ENCODE measurements around the gene RNF5.

The RNF5 gene

DNA sequence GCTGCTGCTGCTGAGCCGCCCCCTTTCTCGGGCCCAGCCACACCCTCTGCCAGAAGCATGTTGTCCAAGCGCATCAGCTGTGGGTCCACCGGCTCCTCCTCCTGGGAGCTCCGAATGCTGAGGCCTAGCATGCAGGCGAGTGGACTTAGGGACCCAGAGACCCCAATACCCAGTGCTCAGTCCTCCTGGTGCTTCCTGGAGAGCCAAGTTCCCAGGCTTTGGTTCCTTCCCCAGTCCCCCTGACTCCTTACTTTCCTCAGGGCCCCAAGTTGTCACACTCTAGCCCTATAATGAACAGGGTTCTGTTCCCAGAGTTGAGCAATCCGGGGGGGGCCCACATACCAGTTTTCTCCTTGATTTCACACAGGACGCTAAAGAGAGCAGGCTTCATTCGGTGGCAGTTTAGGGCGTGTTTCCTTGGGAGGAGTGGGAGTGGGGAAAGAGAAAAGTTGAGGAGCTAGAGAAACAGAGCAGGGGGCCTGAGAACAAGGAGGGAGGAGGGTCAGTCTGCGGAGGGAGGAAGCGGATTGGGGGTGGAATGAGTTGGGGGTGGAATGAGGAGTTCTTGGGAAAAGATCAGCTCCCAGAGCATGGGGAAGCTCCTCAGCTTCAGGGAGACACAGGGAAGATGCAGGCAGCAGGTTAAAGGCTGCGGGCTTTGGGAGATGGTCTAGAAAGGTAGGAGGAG, 10.3 kb downstream of the RNF5 start:
- peaks cover 7% of the 10 kb centered on the region; the same call in 1 of the 2 replicates for H3F3A ChIP-seq (ENCODE audit: insufficient read depth, low read length)
- no peaks in the 10 kb centered on the region for H3K9me3 ChIP-seq (replicated peaks; ENCODE audit: insufficient read depth, low read length)
- H3K4me1 ChIP-seq (ENCODE audit: low read length) = peaks cover 19% of the 10 kb centered on the region
- H3K4me3 ChIP-seq (ENCODE audit: low read length) = peak overlapping the region; percentile 58; the same call in 1 of the 2 replicates
- peak overlapping the region; percentile 76; the same call in 1 of the 2 replicates for H3K9ac ChIP-seq (ENCODE audit: low read length)
- H3K27ac ChIP-seq (ENCODE audit: low read length) = no peak overlapping the region
- H3K36me3 ChIP-seq (replicated peaks; ENCODE audit: insufficient read depth, low read length) = no peaks in the 10 kb centered on the region
- H3K9me2 ChIP-seq (replicated peaks; ENCODE audit: insufficient read depth, low read length) = no peaks in the 10 kb centered on the region
- no peaks in the 10 kb centered on the region for H3K27me3 ChIP-seq (replicated peaks; ENCODE audit: insufficient read depth, low read length)
- H4K20me1 ChIP-seq (ENCODE audit: insufficient read depth, low read length) = no peaks in the 10 kb centered on the region
- peaks cover 32% of the 10 kb centered on the region for H3K79me2 ChIP-seq (ENCODE audit: low read length)
- H2AFZ ChIP-seq (ENCODE audit: low read length) = no peak overlapping the region
- H3K4me2 ChIP-seq (ENCODE audit: low read depth, low read length) = peak overlapping the region; percentile 97; the same call in 1 of the 2 replicates
- no peak for DNase-seq
- TF ChIP-seq, protein P1, sequence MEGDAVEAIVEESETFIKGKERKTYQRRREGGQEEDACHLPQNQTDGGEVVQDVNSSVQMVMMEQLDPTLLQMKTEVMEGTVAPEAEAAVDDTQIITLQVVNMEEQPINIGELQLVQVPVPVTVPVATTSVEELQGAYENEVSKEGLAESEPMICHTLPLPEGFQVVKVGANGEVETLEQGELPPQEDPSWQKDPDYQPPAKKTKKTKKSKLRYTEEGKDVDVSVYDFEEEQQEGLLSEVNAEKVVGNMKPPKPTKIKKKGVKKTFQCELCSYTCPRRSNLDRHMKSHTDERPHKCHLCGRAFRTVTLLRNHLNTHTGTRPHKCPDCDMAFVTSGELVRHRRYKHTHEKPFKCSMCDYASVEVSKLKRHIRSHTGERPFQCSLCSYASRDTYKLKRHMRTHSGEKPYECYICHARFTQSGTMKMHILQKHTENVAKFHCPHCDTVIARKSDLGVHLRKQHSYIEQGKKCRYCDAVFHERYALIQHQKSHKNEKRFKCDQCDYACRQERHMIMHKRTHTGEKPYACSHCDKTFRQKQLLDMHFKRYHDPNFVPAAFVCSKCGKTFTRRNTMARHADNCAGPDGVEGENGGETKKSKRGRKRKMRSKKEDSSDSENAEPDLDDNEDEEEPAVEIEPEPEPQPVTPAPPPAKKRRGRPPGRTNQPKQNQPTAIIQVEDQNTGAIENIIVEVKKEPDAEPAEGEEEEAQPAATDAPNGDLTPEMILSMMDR (IDR thresholded peaks at IDR 0.05; ENCODE audit: low read length) = no peak
- no peak for TF ChIP-seq EZH2phosphoT487 (IDR thresholded peaks at IDR 0.05; ENCODE audit: low read length)
- no peak for TF ChIP-seq EZH2 (optimal IDR thresholded peaks at IDR 0.05; ENCODE audit: low read depth, low read length)

DNA sequence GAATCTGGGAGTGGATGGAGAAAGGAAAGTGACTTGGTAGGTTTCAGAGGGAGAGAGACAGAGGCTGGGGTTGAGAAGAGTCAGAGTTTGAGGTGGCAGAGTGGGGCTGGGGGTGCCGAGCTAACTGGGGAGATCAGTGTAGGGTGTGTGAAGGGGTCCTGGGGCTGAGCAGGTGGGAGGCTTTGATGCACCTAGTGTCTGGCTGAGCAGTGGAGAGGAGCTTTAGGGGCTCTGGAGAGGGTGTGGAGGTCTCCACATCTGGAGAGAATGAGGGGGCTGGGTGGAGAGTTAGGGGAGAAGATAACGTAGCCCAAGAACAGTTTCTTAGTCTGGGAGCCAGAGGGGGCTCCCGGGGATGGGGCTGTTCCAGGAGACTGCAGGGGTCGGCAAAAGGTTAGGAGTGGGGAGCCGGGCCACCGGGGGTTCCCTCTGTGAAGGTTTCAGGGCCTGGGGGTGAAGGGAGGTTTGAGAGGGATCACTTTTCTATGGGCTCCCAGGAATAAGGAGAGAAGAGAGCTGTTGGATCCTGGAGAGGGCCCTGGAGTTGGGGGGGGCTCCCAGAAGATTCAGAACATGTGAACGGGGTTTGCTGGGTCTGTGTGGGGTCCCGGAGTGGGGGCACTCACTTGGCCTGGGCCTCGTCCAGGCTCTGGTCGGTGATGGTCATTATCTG, 11.0 kb downstream of the RNF5 start:
- no peaks in the 10 kb centered on the region for H3K27me3 ChIP-seq (replicated peaks; ENCODE audit: insufficient read depth, low read length)
- no peaks in the 10 kb centered on the region for H3K9me3 ChIP-seq (replicated peaks; ENCODE audit: insufficient read depth, low read length)
- no peak overlapping the region for H2AFZ ChIP-seq (ENCODE audit: low read length)
- no peaks in the 10 kb centered on the region for H3K36me3 ChIP-seq (replicated peaks; ENCODE audit: insufficient read depth, low read length)
- DNase-seq = no peak
- peak overlapping the region; percentile 58 for H3K4me3 ChIP-seq (ENCODE audit: low read length)
- H3K9ac ChIP-seq (ENCODE audit: low read length) = peak overlapping the region; percentile 76
- peaks cover 22% of the 10 kb centered on the region for H3K4me1 ChIP-seq (ENCODE audit: low read length)
- peak overlapping the region; percentile 97 for H3K4me2 ChIP-seq (ENCODE audit: low read depth, low read length)
- H3K27ac ChIP-seq (ENCODE audit: low read length) = no peak overlapping the region
- TF ChIP-seq, protein P1 (IDR thresholded peaks at IDR 0.05; ENCODE audit: low read length) = no peak
- peaks cover 32% of the 10 kb centered on the region for H3K79me2 ChIP-seq (ENCODE audit: low read length)
- no peaks in the 10 kb centered on the region for H3K9me2 ChIP-seq (replicated peaks; ENCODE audit: insufficient read depth, low read length)
- H3F3A ChIP-seq (ENCODE audit: insufficient read depth, low read length) = peaks cover 12% of the 10 kb centered on the region; the same call in 1 of the 2 replicates
- no peaks in the 10 kb centered on the region for H4K20me1 ChIP-seq (ENCODE audit: insufficient read depth, low read length)

DNA sequence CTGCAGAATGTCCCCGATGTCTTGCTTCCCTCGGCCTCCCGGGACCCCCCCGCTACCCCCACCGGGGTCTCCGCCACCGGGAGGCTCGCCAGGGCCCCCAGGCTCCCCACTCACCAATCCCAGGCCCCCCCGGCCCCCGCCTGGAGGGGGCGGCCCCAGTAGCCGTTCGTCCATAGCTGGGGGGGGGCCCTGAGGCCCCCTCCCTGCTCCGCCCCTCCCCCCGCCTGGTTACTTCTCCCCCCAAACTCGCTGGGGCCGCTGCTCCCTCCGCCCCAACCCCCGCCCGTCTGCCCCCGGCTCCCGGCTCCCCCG, 11.5 kb downstream of the RNF5 start:
- Histone ChIP-seq H3K9me2 (replicated peaks; ENCODE audit: insufficient read depth, low read length) (no peaks in the 10 kb centered on the region), H3K27ac (ENCODE audit: low read length) (no peak overlapping the region; the same call in 1 of the 2 replicates), H3K9ac (ENCODE audit: low read length) (peak overlapping the region; percentile 76), H3K4me3 (ENCODE audit: low read length) (peak overlapping the region; percentile 58), H3F3A (ENCODE audit: insufficient read depth, low read length) (peaks cover 14% of the 10 kb centered on the region; the same call in 1 of the 2 replicates), H3K27me3 (replicated peaks; ENCODE audit: insufficient read depth, low read length) (no peaks in the 10 kb centered on the region), H3K9me3 (replicated peaks; ENCODE audit: insufficient read depth, low read length) (no peaks in the 10 kb centered on the region), H4K20me1 (ENCODE audit: insufficient read depth, low read length) (no peaks in the 10 kb centered on the region), H2AFZ (ENCODE audit: low read length) (no peak overlapping the region), H3K79me2 (ENCODE audit: low read length) (peaks cover 32% of the 10 kb centered on the region), H3K4me2 (ENCODE audit: low read depth, low read length) (peak overlapping the region; percentile 97), H3K36me3 (replicated peaks; ENCODE audit: insufficient read depth, low read length) (no peaks in the 10 kb centered on the region), H3K4me1 (ENCODE audit: low read length) (peaks cover 27% of the 10 kb centered on the region)
- DNase-seq = no peak
- no peak for TF ChIP-seq EZH2phosphoT487 (IDR thresholded peaks at IDR 0.05; ENCODE audit: low read length)
- TF ChIP-seq EZH2 (optimal IDR thresholded peaks at IDR 0.05; ENCODE audit: low read depth, low read length) = no peak
- TF ChIP-seq, protein P1 (IDR thresholded peaks at IDR 0.05; ENCODE audit: low read length) = no peak

Data from MM.1S (cell line).